Measurements from ENCODE around the gene CD72.
"Not testable (repeated sequence)": the region's sequence is repeated elsewhere in the genome, so short reads cannot be mapped to it uniquely, and the experiment has no call there.

Gene CD72

GRCh38 chr9:35583521-35583920 is 34.7 kb downstream of the CD72 start:
- DNase-seq: not testable (repeated sequence)

DNA sequence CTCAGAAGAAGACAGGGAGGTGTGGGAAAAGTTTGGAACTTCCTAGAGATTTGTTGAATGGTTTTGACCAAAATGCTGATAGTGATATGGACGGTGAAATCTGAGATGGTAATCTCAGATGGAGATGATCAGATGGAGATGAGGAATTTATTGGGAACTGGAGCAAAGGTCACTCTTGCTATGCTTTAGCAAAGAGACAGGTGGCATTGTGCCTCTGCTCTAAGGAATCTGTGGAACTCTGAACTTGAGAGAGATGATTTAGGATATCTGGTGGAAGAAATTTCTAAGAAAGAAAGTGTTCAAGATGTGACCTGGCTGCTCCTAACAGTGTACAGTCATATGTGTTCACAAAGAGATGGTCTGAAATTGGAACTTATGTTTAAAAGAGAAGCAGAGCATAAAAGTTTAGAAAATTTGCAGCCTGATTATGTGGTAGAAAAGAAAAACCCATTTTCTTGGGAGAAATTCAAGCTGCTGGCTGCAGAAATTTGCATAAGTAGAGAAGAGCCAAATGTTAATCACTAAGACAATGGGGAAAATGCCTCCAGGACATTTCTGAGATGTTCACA is 38.5 kb downstream of the CD72 start:
- DNase-seq: not testable (repeated sequence)

GRCh38 chr9:35579130-35579529 is 39.1 kb downstream of the CD72 start:
- no peak for DNase-seq

DNA sequence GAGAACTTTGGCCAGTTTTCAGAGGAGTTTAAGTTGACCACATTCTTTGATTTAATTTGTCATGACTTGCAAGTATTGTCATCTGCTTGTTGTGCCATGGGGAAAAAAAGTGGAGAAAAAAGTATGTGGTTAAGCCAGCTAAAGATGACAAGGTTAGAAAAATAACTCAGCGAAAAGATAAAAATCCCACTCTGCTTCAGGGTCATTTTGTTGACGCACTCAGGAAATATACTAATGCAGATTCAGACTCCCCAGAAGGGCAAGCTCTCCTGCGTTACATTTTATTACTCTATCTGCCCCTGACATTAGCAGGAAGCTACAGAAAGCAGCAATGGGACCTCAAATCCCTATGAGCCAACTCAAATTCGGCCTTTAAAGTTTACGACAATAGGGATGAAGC is 40.7 kb downstream of the CD72 start:
- no peak for DNase-seq

- no peak for DNase-seq
These were observed 42.7 kb downstream of the CD72 start for GRCh38 chr9:35575478-35575877.

DNA sequence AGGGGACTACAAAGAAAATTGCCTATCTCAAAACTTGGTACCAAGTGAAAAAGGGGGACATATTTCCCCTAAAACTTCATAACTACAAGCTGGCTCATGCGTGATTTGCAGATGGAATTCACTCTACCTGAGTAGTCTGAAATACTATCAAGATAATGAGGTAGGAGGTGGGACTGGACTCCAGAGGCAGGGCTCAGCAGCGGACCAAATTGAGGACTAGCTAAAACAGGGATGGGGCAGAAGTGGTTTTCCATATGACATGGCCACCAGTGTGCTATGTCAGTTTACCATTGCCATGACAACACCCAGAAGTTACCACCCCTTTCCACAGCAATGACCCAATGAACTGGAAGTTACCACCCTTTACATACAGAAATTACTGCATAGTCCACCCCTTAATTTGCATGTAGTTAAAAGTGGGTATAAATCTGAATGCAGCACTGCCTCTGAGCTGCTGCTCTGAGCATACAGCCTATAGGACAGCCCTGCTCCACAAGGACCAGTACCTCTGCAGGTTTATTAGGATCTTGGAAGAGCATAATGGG is 43.6 kb downstream of the CD72 start:
- DNase-seq: no peak

DNA sequence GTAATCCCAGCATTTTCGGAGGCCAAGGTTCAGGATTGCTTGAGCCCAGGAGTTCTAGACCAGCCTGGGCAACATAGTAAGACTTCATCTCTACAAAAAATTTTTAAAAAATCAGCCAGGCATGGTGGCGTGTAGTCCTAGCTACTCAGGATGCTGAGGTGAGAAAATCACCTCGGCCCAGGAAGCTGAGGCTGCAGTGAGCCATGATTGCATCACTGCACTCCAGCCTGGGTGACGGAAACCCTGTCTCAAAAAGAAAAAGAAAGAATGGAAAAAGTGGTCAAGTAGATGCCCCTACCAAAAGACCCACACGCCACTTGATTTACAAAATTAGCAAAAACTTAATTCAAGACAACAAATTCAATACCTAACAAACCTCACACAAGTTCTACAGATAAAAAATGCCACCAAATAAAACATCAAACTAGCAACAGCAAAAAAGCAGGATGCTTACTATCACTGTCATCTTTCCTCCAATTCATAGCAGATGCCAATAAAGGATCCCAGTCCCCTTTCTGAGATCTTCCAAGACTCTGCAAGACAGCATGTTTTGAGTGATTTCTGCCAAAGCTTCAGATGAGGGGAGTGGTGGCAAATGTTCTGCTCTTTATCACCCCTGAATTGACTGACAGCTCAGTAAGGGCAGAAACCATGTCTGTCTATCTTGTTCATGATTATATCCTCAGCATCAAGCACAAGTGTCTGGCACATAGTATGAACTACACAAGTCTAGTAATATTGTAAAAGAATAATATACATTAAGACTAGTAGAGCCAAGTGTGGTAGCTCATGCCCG is 47.3 kb downstream of the CD72 start:
- DNase-seq: no peak

DNA sequence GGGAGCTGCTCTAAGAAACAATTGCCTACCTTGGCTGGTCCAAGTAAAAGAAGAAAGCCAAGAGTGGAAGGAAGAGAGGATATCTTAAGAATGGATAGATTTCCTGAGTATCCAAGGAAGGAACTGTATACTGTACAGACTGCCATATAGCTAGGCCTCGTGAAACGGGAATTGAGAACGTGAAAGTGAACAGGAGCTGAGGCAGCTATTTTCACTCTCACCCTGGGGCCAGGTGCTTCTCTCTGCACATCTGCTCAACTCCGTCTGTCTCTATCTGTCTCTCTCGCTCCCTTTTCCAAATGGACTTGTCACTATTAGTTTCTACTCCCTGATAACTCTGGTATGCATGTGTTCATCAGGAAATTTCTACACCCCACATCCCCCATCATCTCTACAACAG is 49.0 kb downstream of the CD72 start:
- DNase-seq: no peak

- DNase-seq: no peak
These were observed 50.0 kb downstream of the CD72 start for GRCh38 chr9:35568196-35568595.

DNA sequence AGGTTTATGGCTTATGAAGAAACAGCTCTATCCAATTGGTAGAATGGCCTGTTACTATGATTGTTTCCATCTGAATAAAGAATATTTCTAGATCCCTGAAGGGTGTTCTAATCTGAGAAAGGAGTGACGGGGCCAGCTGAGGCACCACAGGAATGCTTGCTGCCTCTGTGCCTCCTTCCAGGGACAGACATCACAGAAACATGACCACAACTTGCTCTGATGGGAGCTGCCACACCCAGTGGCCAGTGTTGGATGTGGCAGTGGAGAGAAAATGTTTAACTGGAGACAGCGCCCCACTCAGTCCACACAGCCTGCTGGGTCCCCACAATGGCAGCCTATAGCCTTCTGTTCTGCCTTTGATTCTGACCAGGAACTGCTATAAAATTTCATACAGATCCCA is 51.8 kb downstream of the CD72 start:
- DNase-seq: no peak

DNA sequence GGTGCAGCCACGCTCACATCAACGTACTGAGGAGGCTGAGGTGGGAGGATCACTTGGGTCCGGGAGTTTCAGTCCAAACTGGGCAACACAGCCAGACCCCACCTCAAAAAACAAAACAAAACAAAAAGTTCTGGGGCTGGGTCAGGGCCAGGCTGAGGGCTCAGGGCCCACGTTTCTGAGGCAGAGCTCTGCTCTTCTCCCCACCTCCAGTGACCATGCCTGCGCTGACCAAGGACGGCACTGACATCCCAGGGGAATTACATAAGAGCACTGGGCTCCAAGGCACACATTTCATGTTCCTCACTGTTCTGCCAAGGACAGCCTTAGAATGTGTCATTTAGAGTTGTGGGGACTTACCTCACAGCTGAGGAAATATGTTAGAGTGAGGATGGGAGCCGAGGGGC is 53.6 kb downstream of the CD72 start:
- no peak for DNase-seq

GRCh38 chr9:35563791-35564197 is 54.4 kb downstream of the CD72 start:
- no peak for DNase-seq

GRCh38 chr9:35562895-35563780 is 55.1 kb downstream of the CD72 start:
- no peak for DNase-seq

DNA sequence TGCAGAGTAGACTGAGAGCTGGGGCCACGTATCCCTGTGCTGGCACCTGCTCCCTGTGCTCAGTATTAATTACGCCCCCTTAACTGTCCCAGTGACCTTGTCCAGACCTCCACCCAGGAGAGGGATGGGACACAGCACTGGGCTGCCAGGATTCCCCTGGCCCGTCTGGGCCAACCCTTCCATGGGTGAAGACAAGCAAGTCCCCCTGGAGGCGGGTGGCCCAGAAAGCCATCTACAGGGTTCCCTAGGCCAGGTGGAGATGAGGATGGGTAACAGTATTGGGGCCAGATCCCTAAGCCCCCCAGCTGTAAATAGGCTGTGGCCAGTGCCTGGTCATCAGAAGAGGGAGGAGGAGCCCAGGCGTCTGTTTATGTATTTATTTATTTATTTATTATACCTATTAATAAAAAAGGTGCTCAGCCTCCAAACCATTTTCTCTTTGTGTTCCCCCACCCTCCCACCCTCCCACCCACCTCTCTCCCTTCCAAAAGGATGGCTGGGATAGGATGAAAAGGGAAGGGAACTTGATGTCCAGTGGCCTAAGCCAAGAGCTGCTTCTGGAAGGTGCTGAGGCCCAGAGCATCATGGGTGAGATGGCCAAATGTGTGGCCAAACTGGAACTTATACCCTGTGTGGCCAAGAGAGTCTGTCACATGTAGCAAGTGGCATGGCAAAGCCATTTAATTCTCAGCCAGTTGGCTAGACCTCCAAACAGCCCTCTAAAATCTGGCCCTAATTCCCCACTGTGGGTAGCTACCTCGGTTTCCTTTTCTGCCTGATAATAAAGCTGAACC is 56.5 kb downstream of the CD72 start:
- no peak for DNase-seq

DNA sequence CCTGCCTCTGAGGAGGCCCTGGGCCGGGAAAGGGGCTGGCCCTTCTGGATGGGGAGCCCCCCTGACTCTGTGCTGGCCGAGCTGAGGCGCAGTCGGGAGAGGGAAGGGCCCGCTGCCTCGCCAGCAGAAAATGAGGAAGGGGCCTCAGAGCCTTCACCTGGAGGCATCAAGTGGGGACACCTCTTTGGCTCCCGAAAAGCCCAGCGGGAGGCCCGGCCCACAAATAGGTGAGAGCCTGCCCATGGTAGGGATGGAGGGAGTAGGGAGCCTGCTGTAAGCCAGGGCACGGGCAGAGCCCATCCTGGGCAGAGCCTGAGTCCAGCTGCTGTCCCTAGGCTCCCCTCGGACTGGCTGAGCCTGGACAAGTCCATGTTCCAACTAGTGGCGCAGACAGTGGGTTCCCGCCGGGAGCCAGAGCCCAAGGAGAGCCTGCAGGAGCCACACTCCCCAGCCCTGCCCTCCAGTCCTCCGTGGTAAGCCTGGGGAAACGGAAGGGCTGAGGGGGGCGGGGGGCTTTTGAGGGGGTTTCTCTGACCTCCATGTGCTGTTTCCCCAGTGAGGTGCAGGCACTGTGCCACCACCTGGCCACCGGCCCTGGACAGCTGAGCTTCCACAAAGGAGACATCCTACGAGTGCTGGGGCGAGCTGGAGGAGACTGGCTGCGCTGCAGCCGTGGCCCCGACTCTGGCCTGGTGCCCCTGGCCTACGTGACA is 57.4 kb downstream of the CD72 start:
- no peak for DNase-seq
